ENCODE measurements around the gene EML6.

DNA sequence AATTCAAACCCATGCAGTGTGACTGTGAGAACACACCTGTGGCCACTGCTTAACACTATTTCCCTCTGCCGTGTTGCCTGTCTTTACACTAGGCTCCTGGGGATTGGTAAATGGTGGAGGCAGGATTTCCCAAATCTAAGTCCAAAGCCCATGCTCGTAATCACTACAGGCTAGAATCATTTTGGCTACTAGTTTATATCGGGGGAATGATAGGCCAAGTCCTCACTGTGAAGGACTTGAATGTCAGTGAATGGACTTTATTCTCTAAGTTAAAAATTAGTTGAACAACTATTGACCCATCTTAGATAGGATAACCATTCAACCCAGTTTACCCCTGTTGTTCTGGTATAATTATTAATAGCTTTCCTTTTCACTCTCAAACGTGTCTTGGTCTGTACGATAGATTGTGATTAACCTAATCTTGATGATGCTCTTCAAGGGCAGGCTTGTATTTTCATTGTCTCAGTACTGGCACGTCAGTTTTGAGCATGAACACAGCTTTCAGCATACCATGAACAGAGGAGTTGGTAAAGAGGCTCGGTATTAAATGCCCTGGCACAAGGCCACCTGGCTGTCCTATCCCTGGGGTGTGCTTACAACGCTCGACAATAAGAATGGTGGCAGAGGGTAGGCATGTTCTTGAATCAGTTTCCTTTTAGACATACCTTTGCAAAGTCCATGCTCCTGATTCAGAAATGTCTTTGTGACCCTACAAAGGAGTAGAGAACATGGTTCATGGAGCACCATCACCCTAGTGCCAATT is 177.9 kb downstream of the EML6 start:
- TF ChIP-seq, protein P1, sequence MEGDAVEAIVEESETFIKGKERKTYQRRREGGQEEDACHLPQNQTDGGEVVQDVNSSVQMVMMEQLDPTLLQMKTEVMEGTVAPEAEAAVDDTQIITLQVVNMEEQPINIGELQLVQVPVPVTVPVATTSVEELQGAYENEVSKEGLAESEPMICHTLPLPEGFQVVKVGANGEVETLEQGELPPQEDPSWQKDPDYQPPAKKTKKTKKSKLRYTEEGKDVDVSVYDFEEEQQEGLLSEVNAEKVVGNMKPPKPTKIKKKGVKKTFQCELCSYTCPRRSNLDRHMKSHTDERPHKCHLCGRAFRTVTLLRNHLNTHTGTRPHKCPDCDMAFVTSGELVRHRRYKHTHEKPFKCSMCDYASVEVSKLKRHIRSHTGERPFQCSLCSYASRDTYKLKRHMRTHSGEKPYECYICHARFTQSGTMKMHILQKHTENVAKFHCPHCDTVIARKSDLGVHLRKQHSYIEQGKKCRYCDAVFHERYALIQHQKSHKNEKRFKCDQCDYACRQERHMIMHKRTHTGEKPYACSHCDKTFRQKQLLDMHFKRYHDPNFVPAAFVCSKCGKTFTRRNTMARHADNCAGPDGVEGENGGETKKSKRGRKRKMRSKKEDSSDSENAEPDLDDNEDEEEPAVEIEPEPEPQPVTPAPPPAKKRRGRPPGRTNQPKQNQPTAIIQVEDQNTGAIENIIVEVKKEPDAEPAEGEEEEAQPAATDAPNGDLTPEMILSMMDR (IDR thresholded peaks at IDR 0.05): no peak
- TF ChIP-seq POLR2AphosphoS5 (IDR thresholded peaks at IDR 0.05) (no peak), EP300 (IDR thresholded peaks at IDR 0.05) (no peak), POLR2A (IDR thresholded peaks at IDR 0.05) (no peak)

Measured in gastroesophageal sphincter (tissue), 3 donors.